GM12874 (cell line): ENCODE measurements around the gene ARID5A.

Experiments
- CTCF ChIP-seq: IDR thresholded peaks from 2 replicates; pipeline ENCODE4 v1.5.1; 2011; ENCODE audit warnings: low read depth, mild to moderate bottlenecking, control low read depth, low read length, moderate library complexity; ENCODE audit not compliant: insufficient read depth

ARID5A gene

GRCh38 chr2:96565111-96565510 is 28.6 kb downstream of the ARID5A start:
- TF ChIP-seq CTCF, result no peak

- TF ChIP-seq CTCF, result no peak
Observed at GRCh38 chr2:96568094-96568493, 31.5 kb downstream of the ARID5A start.

GRCh38 chr2:96574364-96574763 is 37.8 kb downstream of the ARID5A start:
- no peak for TF ChIP-seq CTCF

GRCh38 chr2:96575785-96576456 is 39.4 kb downstream of the ARID5A start:
- no peak for TF ChIP-seq CTCF

GRCh38 chr2:96577501-96577900 is 40.9 kb downstream of the ARID5A start:
- TF ChIP-seq CTCF, result no peak

GRCh38 chr2:96578731-96579130 is 42.2 kb downstream of the ARID5A start:
- TF ChIP-seq CTCF, result no peak

- TF ChIP-seq CTCF, result no peak
Observed at GRCh38 chr2:96579422-96579821, 42.9 kb downstream of the ARID5A start.
